Measurements from ENCODE around the gene NAPA. TPM values are rescaled to one million over a fixed set of nuclear protein-coding genes. Genes with fewer than 3 reads are reported as not detected.
"Not testable (repeated sequence)": the region's sequence is repeated elsewhere in the genome, so short reads cannot be mapped to it uniquely, and the experiment has no call there.

NAPA gene
- total RNA-seq, 1 donor from 2014 or later: 68.7 TPM

GRCh38 chr19:47494211-47494547, 20.7 kb downstream of the NAPA start:
- Mint-ChIP-seq H3K27ac (no peak overlapping the region), H3K36me3 (ENCODE audit: low read depth) (peaks cover 9% of the 10 kb centered on the region), H3K4me3 (no peak overlapping the region), H3K9me3 (no peaks in the 10 kb centered on the region), H3K4me1 (ENCODE audit: low read depth) (no peaks in the 10 kb centered on the region), H3K27me3 (ENCODE audit: insufficient read depth) (no peaks in the 10 kb centered on the region)
- DNase-seq (ENCODE audit: low spot score): no peak
- intact Hi-C loops (cut with micrococcal nuclease): no loop called here

- H3K27ac Mint-ChIP-seq: no peak overlapping the region
- H3K9me3 Mint-ChIP-seq: no peaks in the 10 kb centered on the region
- DNase-seq (ENCODE audit: low spot score): no peak
- intact Hi-C loops (cut with micrococcal nuclease): no loop called here
- no peak overlapping the region for H3K4me3 Mint-ChIP-seq
- no peaks in the 10 kb centered on the region for H3K4me1 Mint-ChIP-seq (ENCODE audit: low read depth)
- no peaks in the 10 kb centered on the region for H3K27me3 Mint-ChIP-seq (ENCODE audit: insufficient read depth)
- peaks cover 9% of the 10 kb centered on the region for H3K36me3 Mint-ChIP-seq (ENCODE audit: low read depth)
Observed at GRCh38 chr19:47493378-47494210, 21.3 kb downstream of the NAPA start.

- no peak overlapping the region for H3K4me3 Mint-ChIP-seq
- DNase-seq (ENCODE audit: low spot score): no peak
- no peak overlapping the region for H3K27ac Mint-ChIP-seq
Observed at GRCh38 chr19:47492571-47493377, 22.1 kb downstream of the NAPA start.

GRCh38 chr19:47492137-47492533, 22.7 kb downstream of the NAPA start:
- no peak for DNase-seq (ENCODE audit: low spot score)
- Mint-ChIP-seq H3K36me3 (ENCODE audit: low read depth) (peaks cover 13% of the 10 kb centered on the region), H3K4me1 (ENCODE audit: low read depth) (peaks cover 3% of the 10 kb centered on the region), H3K4me3 (no peak overlapping the region), H3K27me3 (ENCODE audit: insufficient read depth) (no peaks in the 10 kb centered on the region), H3K27ac (no peak overlapping the region), H3K9me3 (no peaks in the 10 kb centered on the region)
- intact Hi-C loops (cut with micrococcal nuclease): no loop called here

More at GRCh38 chr19:47492571-47493377, 22.1 kb downstream of the NAPA start:
- intact Hi-C loops (cut with micrococcal nuclease): no loop called here
- peaks cover 9% of the 10 kb centered on the region for H3K36me3 Mint-ChIP-seq (ENCODE audit: low read depth)
- no peaks in the 10 kb centered on the region for H3K4me1 Mint-ChIP-seq (ENCODE audit: low read depth)
- H3K9me3 Mint-ChIP-seq: no peaks in the 10 kb centered on the region
- no peaks in the 10 kb centered on the region for H3K27me3 Mint-ChIP-seq (ENCODE audit: insufficient read depth)

GRCh38 chr19:47491358-47492136, 23.3 kb downstream of the NAPA start:
- Mint-ChIP-seq H3K27ac (no peak overlapping the region), H3K4me3 (no peak overlapping the region), H3K36me3 (ENCODE audit: low read depth) (peaks cover 13% of the 10 kb centered on the region), H3K9me3 (no peaks in the 10 kb centered on the region), H3K4me1 (ENCODE audit: low read depth) (peaks cover 6% of the 10 kb centered on the region), H3K27me3 (ENCODE audit: insufficient read depth) (no peaks in the 10 kb centered on the region)
- DNase-seq (ENCODE audit: low spot score): no peak
- intact Hi-C loops (cut with micrococcal nuclease): no loop called here

- Mint-ChIP-seq H3K36me3 (ENCODE audit: low read depth) (peaks cover 13% of the 10 kb centered on the region), H3K4me3 (no peak overlapping the region), H3K4me1 (ENCODE audit: low read depth) (peaks cover 6% of the 10 kb centered on the region), H3K27ac (no peak overlapping the region), H3K9me3 (no peaks in the 10 kb centered on the region), H3K27me3 (ENCODE audit: insufficient read depth) (no peaks in the 10 kb centered on the region)
- intact Hi-C loops (cut with micrococcal nuclease): no loop called here
- DNase-seq (ENCODE audit: low spot score): no peak
Observed at GRCh38 chr19:47490847-47491246, 24.0 kb downstream of the NAPA start.

GRCh38 chr19:47490031-47490430, 24.8 kb downstream of the NAPA start:
- Mint-ChIP-seq H3K27ac (peak overlapping the region; percentile 6), H3K27me3 (ENCODE audit: insufficient read depth) (no peaks in the 10 kb centered on the region), H3K36me3 (ENCODE audit: low read depth) (peaks cover 20% of the 10 kb centered on the region), H3K4me1 (ENCODE audit: low read depth) (peaks cover 14% of the 10 kb centered on the region), H3K9me3 (no peaks in the 10 kb centered on the region), H3K4me3 (no peak overlapping the region)
- no peak for DNase-seq (ENCODE audit: low spot score)
- intact Hi-C loops (cut with micrococcal nuclease): no loop called here

GRCh38 chr19:47489072-47489914, 25.6 kb downstream of the NAPA start:
- Mint-ChIP-seq H3K27ac (no peak overlapping the region), H3K27me3 (ENCODE audit: insufficient read depth) (no peaks in the 10 kb centered on the region), H3K36me3 (ENCODE audit: low read depth) (peaks cover 22% of the 10 kb centered on the region), H3K4me3 (no peak overlapping the region), H3K4me1 (ENCODE audit: low read depth) (peaks cover 17% of the 10 kb centered on the region), H3K9me3 (no peaks in the 10 kb centered on the region)
- intact Hi-C loops (cut with micrococcal nuclease): no loop called here
- DNase-seq (ENCODE audit: low spot score): no peak

- no peaks in the 10 kb centered on the region for H3K9me3 Mint-ChIP-seq
- no peaks in the 10 kb centered on the region for H3K27me3 Mint-ChIP-seq (ENCODE audit: insufficient read depth)
- peaks cover 22% of the 10 kb centered on the region for H3K36me3 Mint-ChIP-seq (ENCODE audit: low read depth)
- no peak for DNase-seq (ENCODE audit: low spot score)
- H3K4me3 Mint-ChIP-seq: no peak overlapping the region
- no peak overlapping the region for H3K27ac Mint-ChIP-seq
- H3K4me1 Mint-ChIP-seq (ENCODE audit: low read depth): peaks cover 23% of the 10 kb centered on the region
- intact Hi-C loops (cut with micrococcal nuclease): no loop called here
Observed at GRCh38 chr19:47487551-47488515, 27.0 kb downstream of the NAPA start.

- DNase-seq (ENCODE audit: low spot score): no peak
- Mint-ChIP-seq H3K4me1 (ENCODE audit: low read depth) (peaks cover 23% of the 10 kb centered on the region), H3K27ac (peak overlapping the region; percentile 67), H3K27me3 (ENCODE audit: insufficient read depth) (no peaks in the 10 kb centered on the region), H3K9me3 (no peaks in the 10 kb centered on the region), H3K36me3 (ENCODE audit: low read depth) (peaks cover 22% of the 10 kb centered on the region), H3K4me3 (no peak overlapping the region)
- intact Hi-C loops (cut with micrococcal nuclease): no loop called here
Observed at GRCh38 chr19:47486900-47487299, 28.0 kb downstream of the NAPA start.

- H3K36me3 Mint-ChIP-seq (ENCODE audit: low read depth): peaks cover 20% of the 10 kb centered on the region
- H3K9me3 Mint-ChIP-seq; H3K4me3 Mint-ChIP-seq; H3K27me3 Mint-ChIP-seq (ENCODE audit: insufficient read depth); DNase-seq (ENCODE audit: low spot score); H3K27ac Mint-ChIP-seq; intact Hi-C loops (cut with micrococcal nuclease): not testable (repeated sequence)
- peaks cover 23% of the 10 kb centered on the region for H3K4me1 Mint-ChIP-seq (ENCODE audit: low read depth)
Observed at GRCh38 chr19:47486220-47486619, 28.6 kb downstream of the NAPA start.

All from activated T-helper 1 cell treated with anti-CD3 and anti-CD28 coated beads, Interleukin-12 subunit alpha, Interleukin-12 subunit beta, Interleukin-2, Interleukin-4 antibody, amounts not matched to agents 30 ng/mL and 10 ng/mL and 1 ng/mL, durations not matched to agents 14 hours and 24 hours and 36 hours (primary cell).